B cell (primary cell): ENCODE data around the gene SP140.

Experiments
- CTCF ChIP-seq: fragments of 200-600 bp; IDR thresholded peaks from one replicate; pipeline ENCODE4 v1.8.0; 2022; ENCODE audit warnings: antibody characterized with exemption, mild to moderate bottlenecking
- EZH2 ChIP-seq: IDR thresholded peaks from 2 replicates; pipeline ENCODE4 v1.6.1; 2012; ENCODE audit warnings: borderline replicate concordance, low read depth, mild to moderate bottlenecking, moderate library complexity, low read length; ENCODE audit not compliant: insufficient read depth, poor library complexity, severe bottlenecking

GRCh38 chr2:230307485-230307884 lies 81.9 kb downstream of the SP140 start:
- no peak for TF ChIP-seq CTCF
- no peak for TF ChIP-seq EZH2
